Stimulated activated CD8-positive, alpha-beta memory T cell treated with anti-CD3 and anti-CD28 coated beads, Interleukin-7, amount 100 ng/mL, for 1 hour (primary cell): ENCODE measurements around the gene WBP2.
A peak's percentile ranks its signal among the peaks of the same experiment; 100 is the strongest.
"Not testable (repeated sequence)": the region's sequence is repeated elsewhere in the genome, so short reads cannot be mapped to it uniquely, and the experiment has no call there.

Experiments used
- DNase-seq, 2 donors: peaks; one replicate each; pipeline ENCODE4 v3.0.0-alpha.2; 2020; ENCODE audit warnings: low read depth in 2 of 2

The WBP2 gene

GRCh38 chr17:75889454-75889853 lies 34.3 kb upstream of the WBP2 start:
- no peak for DNase-seq

- DNase-seq: no peak
Measured at GRCh38 chr17:75888484-75888883, 33.3 kb upstream of the WBP2 start.

- not testable (repeated sequence) for DNase-seq
Measured at GRCh38 chr17:75885860-75886259, 30.7 kb upstream of the WBP2 start.

GRCh38 chr17:75885431-75885830 lies 30.3 kb upstream of the WBP2 start:
- DNase-seq: no peak

- DNase-seq: no peak
Measured at GRCh38 chr17:75881678-75882454, 26.7 kb upstream of the WBP2 start.

- no peak for DNase-seq
Measured at GRCh38 chr17:75880266-75880665, 25.1 kb upstream of the WBP2 start.

- DNase-seq: no peak
Measured at GRCh38 chr17:75878174-75878998, 23.3 kb upstream of the WBP2 start, which contains the start of gene TRIM47. Gene TRIM47 (minus strand): TSS chr17:75878581. CDS start chr17:75878548, 33 bp downstream.

- DNase-seq: peak; percentile 38 to 40
Measured at GRCh38 chr17:75877752-75878173, 22.6 kb upstream of the WBP2 start.

GRCh38 chr17:75876938-75877751 lies 22.0 kb upstream of the WBP2 start:
- DNase-seq: no peak

- peak; percentile 35 to 47 for DNase-seq
Measured at GRCh38 chr17:75876190-75876937, 21.2 kb upstream of the WBP2 start.

GRCh38 chr17:75875940-75876189 lies 20.7 kb upstream of the WBP2 start:
- DNase-seq: no peak

- no peak for DNase-seq
Measured at GRCh38 chr17:75875182-75875939, 20.2 kb upstream of the WBP2 start.

GRCh38 chr17:75874323-75875181 lies 19.4 kb upstream of the WBP2 start:
- DNase-seq: no peak

- DNase-seq: no peak
Measured at GRCh38 chr17:75873587-75874322, 18.6 kb upstream of the WBP2 start.

- peak; percentile 14 to 32 for DNase-seq
Measured at GRCh38 chr17:75872434-75873351, 17.6 kb upstream of the WBP2 start.

GRCh38 chr17:75870228-75870627 lies 15.1 kb upstream of the WBP2 start:
- DNase-seq: not testable (repeated sequence)

- no peak for DNase-seq
Measured at GRCh38 chr17:75869282-75870141, 14.4 kb upstream of the WBP2 start.
